Mesenchymal stem cell (in vitro differentiated cells and primary cell): ENCODE data around the gene SCUBE3.

Experiments
- DNase-seq: peaks from one replicate; pipeline ENCODE4 v3.0.0-alpha.2; 2013
- H2AFZ ChIP-seq: one replicate; pipeline ENCODE4 v1.6.1; 2013; ENCODE audit warnings: low read depth, mild to moderate bottlenecking, control low read depth, inconsistent platforms, low read length, moderate library complexity
- H2AK5ac ChIP-seq: 2 replicates; pipeline ENCODE4 v1.6.1; 2013; ENCODE audit warnings: low read length, moderate library complexity, mild to moderate bottlenecking, inconsistent platforms; ENCODE audit not compliant: severe bottlenecking
- H2BK120ac ChIP-seq: one replicate; pipeline ENCODE4 v1.6.1; 2013; ENCODE audit warnings: low read depth, mild to moderate bottlenecking, inconsistent platforms, low read length, moderate library complexity
- H2BK12ac ChIP-seq, 2 experiments: one replicate each; pipeline ENCODE4 v1.6.1; 2013; ENCODE audit warnings: inconsistent platforms in 2 of 2, low read length in 2 of 2, mild to moderate bottlenecking in 2 of 2, moderate library complexity in 2 of 2, control low read depth in 1 of 2
- H2BK15ac ChIP-seq: one replicate; pipeline ENCODE4 v1.6.1; 2013; ENCODE audit warnings: mild to moderate bottlenecking, low read depth, inconsistent platforms; ENCODE audit not compliant: poor library complexity, severe bottlenecking
- H2BK5ac ChIP-seq: 2 replicates; pipeline ENCODE4 v1.6.1; 2013; ENCODE audit warnings: low read depth, mild to moderate bottlenecking, low read length, control low read depth, inconsistent platforms; ENCODE audit not compliant: poor library complexity, severe bottlenecking
- H3K14ac ChIP-seq, 2 experiments: one replicate each; pipeline ENCODE4 v1.6.1; 2013; ENCODE audit warnings: inconsistent platforms in 2 of 2, low read length in 2 of 2, control low read depth in 1 of 2, mild to moderate bottlenecking in 1 of 2, moderate library complexity in 1 of 2
- H3K18ac ChIP-seq, 2 experiments: one replicate each; pipeline ENCODE4 v1.6.1; 2013; ENCODE audit warnings: inconsistent platforms in 2 of 2, low read length in 2 of 2, control low read depth in 1 of 2, low read depth in 1 of 2, mild to moderate bottlenecking in 1 of 2
- H3K23ac ChIP-seq, 2 experiments: one replicate each; pipeline ENCODE4 v1.6.1; 2013; ENCODE audit warnings: inconsistent platforms in 2 of 2, low read length in 2 of 2, mild to moderate bottlenecking in 2 of 2, moderate library complexity in 2 of 2, control low read depth in 1 of 2
- H3K27ac ChIP-seq: 2 replicates; pipeline ENCODE4 v1.5.1; 2013; ENCODE audit warnings: mild to moderate bottlenecking, moderate library complexity, low read length, control low read depth, inconsistent platforms; ENCODE audit not compliant: poor library complexity, severe bottlenecking
- H3K27me3 ChIP-seq, 2 experiments: 2 replicates each; pipeline versions ENCODE4 v1.6.1 to v1.7.0; 2013; ENCODE audit warnings: low read length in 2 of 2, mild to moderate bottlenecking in 2 of 2, moderate library complexity in 2 of 2, control low read depth in 1 of 2, inconsistent platforms in 1 of 2; ENCODE audit not compliant: control insufficient read depth in 1 of 2, insufficient read depth in 1 of 2
- H3K36me3 ChIP-seq, 2 experiments: 2 replicates each; pipeline versions ENCODE4 v1.6.1 to v1.7.0; 2013; ENCODE audit warnings: low read length in 2 of 2, control low read depth in 1 of 2, inconsistent platforms in 1 of 2, low read depth in 1 of 2, mild to moderate bottlenecking in 1 of 2; ENCODE audit not compliant: insufficient read depth in 2 of 2, control insufficient read depth in 1 of 2
- H3K4ac ChIP-seq, 2 experiments: one replicate each; pipeline ENCODE4 v1.6.1; 2013; ENCODE audit warnings: inconsistent platforms in 2 of 2, low read length in 2 of 2, mild to moderate bottlenecking in 2 of 2, moderate library complexity in 2 of 2, control low read depth in 1 of 2, low read depth in 1 of 2
- H3K4me1 ChIP-seq: 2 replicates; pipeline ENCODE4 v1.6.1; 2013; ENCODE audit warnings: low read depth, low read length, control low read depth; ENCODE audit not compliant: control insufficient read depth, insufficient read depth
- H3K4me2 ChIP-seq: 2 replicates; pipeline ENCODE4 v1.6.1; 2013; ENCODE audit warnings: low read length, mild to moderate bottlenecking, inconsistent platforms; ENCODE audit not compliant: poor library complexity, severe bottlenecking
- H3K4me3 ChIP-seq, 2 experiments: 2 replicates each; pipeline versions ENCODE4 v1.5.1 to v1.7.0; 2013; ENCODE audit warnings: low read length in 2 of 2, mild to moderate bottlenecking in 2 of 2, control low read depth in 1 of 2, low read depth in 1 of 2; ENCODE audit not compliant: insufficient read depth in 1 of 2
- H3K79me1 ChIP-seq: replicated peaks from 2 replicates; pipeline ENCODE4 v1.6.1; 2013; ENCODE audit warnings: mild to moderate bottlenecking, control low read depth, low read length, inconsistent platforms; ENCODE audit not compliant: poor library complexity, severe bottlenecking
- H3K9ac ChIP-seq: 2 replicates; pipeline ENCODE4 v1.7.0; 2013; ENCODE audit warnings: mild to moderate bottlenecking, low read length, moderate library complexity
- H3K9me3 ChIP-seq: 2 replicates; pipeline ENCODE4 v1.7.0; 2013; ENCODE audit warnings: mild to moderate bottlenecking, low read length; ENCODE audit not compliant: control insufficient read depth
- H4K8ac ChIP-seq: one replicate; pipeline ENCODE4 v1.6.1; 2013; ENCODE audit warnings: inconsistent platforms, mild to moderate bottlenecking, low read length, moderate library complexity
- H4K91ac ChIP-seq: one replicate; pipeline ENCODE4 v1.6.1; 2013; ENCODE audit warnings: mild to moderate bottlenecking, low read length, inconsistent platforms
- WGBS: methylation state at CpG from one replicate; pipeline ENCODE4 v1.1.7; 2013; ENCODE audit warnings: mixed read lengths; 5-methylcytosine and 5-hydroxymethylcytosine counted together

Gene SCUBE3

GRCh38 chr6:35243386-35243958 lies 29.7 kb downstream of the SCUBE3 start:
- no peak overlapping the region for H2BK15ac ChIP-seq
- no peak for DNase-seq
- no peak overlapping the region for H2AFZ ChIP-seq
- WGBS = 94% methylated on average over 16 of the region's 17 CpGs
- H3K27ac ChIP-seq = no peak overlapping the region
- H2BK5ac ChIP-seq = no peak overlapping the region
- H3K27me3 ChIP-seq = no peaks in the 10 kb centered on the region
- H3K9ac ChIP-seq = no peak overlapping the region
- H3K18ac ChIP-seq = no peak overlapping the region
- H3K36me3 ChIP-seq = peaks cover 38 to 42% of the 10 kb centered on the region in 2 experiments
- H3K14ac ChIP-seq = no peak overlapping the region
- no peak overlapping the region for H3K4me3 ChIP-seq
- no peak overlapping the region for H2AK5ac ChIP-seq
- no peak overlapping the region for H3K23ac ChIP-seq
- no peak overlapping the region for H2BK12ac ChIP-seq
- H3K4me2 ChIP-seq = no peak overlapping the region
- H3K4me1 ChIP-seq = peaks cover 8% of the 10 kb centered on the region
- H4K91ac ChIP-seq = no peak overlapping the region
- H3K9me3 ChIP-seq = no peaks in the 10 kb centered on the region
- H3K79me1 ChIP-seq = peaks cover 52% of the 10 kb centered on the region
- H2BK120ac ChIP-seq = no peak overlapping the region
- no peak overlapping the region for H3K4ac ChIP-seq
- H4K8ac ChIP-seq = no peak overlapping the region

- Histone ChIP-seq H3K4me1 (peaks cover 3% of the 10 kb centered on the region), H2AK5ac (no peak overlapping the region), H3K9me3 (no peaks in the 10 kb centered on the region), H3K79me1 (peaks cover 58% of the 10 kb centered on the region), H3K4me2 (no peak overlapping the region), H2BK12ac (no peak overlapping the region), H3K23ac (no peak overlapping the region), H4K91ac (no peak overlapping the region), H2AFZ (no peak overlapping the region), H3K14ac (no peak overlapping the region), H3K18ac (no peak overlapping the region), H3K27ac (no peak overlapping the region), H2BK5ac (no peak overlapping the region), H3K27me3 (no peaks in the 10 kb centered on the region), H3K36me3 (peaks cover 39 to 44% of the 10 kb centered on the region in 2 experiments), H3K4me3 (no peak overlapping the region), H2BK120ac (no peak overlapping the region), H2BK15ac (no peak overlapping the region), H3K4ac (no peak overlapping the region), H4K8ac (no peak overlapping the region), H3K9ac (no peak overlapping the region)
- WGBS = 98% methylated on average over 6 of the region's 7 CpGs
- DNase-seq = no peak
Measured at GRCh38 chr6:35244551-35244950, 30.8 kb downstream of the SCUBE3 start.

DNA sequence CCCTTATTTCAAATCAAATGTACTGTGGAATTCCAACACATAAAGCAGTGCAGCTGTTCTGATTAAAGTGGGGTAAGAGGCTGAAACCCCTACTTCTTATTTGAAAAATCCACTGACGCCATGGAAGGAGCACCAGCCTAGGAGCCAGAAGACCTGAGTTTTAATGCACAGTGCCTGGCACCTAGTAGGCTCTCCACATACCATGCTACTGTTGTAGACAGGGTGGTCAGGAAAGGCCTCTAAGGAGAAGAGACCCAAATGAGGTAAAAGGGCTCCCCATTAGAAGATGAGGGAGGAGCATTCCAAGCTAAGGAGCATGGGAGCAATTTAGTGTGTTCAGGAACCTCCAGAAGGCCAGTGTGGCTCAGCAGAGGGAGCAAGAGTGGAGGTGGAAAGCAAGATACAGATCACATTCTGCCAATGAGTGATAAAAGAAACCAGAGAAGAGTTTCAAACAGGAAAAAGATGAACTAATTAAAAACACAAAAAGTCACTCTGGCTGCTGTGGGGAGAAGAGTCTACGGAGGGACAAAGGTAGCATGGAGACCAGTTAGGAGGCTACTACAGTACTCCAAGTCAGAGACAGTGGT lies 34.0 kb downstream of the SCUBE3 start:
- no peak overlapping the region for H4K8ac ChIP-seq
- WGBS = over 99% methylated on average over 2 of the region's 2 CpGs
- no peak overlapping the region for H2BK15ac ChIP-seq
- H3K4me2 ChIP-seq = no peak overlapping the region
- no peak overlapping the region for H3K14ac ChIP-seq
- peaks cover 31 to 36% of the 10 kb centered on the region in 2 experiments for H3K36me3 ChIP-seq
- H2BK5ac ChIP-seq = no peak overlapping the region
- no peak overlapping the region for H2BK12ac ChIP-seq
- no peak overlapping the region for H3K23ac ChIP-seq
- peaks cover 57% of the 10 kb centered on the region for H3K79me1 ChIP-seq
- H2AK5ac ChIP-seq = no peak overlapping the region
- H3K9ac ChIP-seq = no peak overlapping the region
- no peak overlapping the region for H3K18ac ChIP-seq
- H3K4ac ChIP-seq = no peak overlapping the region
- H3K4me3 ChIP-seq = no peak overlapping the region
- H2AFZ ChIP-seq = no peak overlapping the region
- H3K4me1 ChIP-seq = peaks cover 3% of the 10 kb centered on the region
- no peak overlapping the region for H4K91ac ChIP-seq
- H2BK120ac ChIP-seq = no peak overlapping the region
- no peaks in the 10 kb centered on the region for H3K9me3 ChIP-seq
- no peaks in the 10 kb centered on the region for H3K27me3 ChIP-seq
- no peak for DNase-seq
- no peak overlapping the region for H3K27ac ChIP-seq

DNA sequence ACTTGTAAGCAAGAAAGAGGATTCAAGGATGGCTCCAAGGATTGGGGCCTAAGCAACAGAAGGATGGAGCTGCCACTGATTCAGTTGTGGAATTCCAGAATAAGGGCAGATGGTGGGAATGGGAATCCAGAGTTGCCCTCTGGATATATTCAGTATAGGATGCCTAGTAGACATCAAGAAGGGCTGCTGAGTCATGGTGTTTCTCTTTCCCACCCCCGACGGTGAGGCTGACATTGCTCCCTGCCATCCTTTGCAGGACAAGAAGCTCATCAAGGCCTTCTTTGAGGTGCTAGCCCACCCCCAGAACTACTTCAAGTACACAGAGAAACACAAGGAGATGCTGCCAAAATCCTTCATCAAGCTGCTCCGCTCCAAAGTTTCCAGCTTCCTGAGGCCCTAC lies 34.5 kb downstream of the SCUBE3 start:
- Histone ChIP-seq H3K9me3 (no peaks in the 10 kb centered on the region), H3K36me3 (peaks cover 26 to 36% of the 10 kb centered on the region in 2 experiments), H4K91ac (no peak overlapping the region), H3K4me2 (no peak overlapping the region), H2AFZ (no peak overlapping the region), H3K9ac (no peak overlapping the region), H3K18ac (peak overlapping the region in 1 of 2 experiments; percentile 5), H3K4me1 (peaks cover 3% of the 10 kb centered on the region), H3K14ac (no peak overlapping the region), H3K79me1 (peaks cover 53% of the 10 kb centered on the region), H4K8ac (no peak overlapping the region), H3K23ac (no peak overlapping the region), H3K4ac (no peak overlapping the region), H2BK15ac (no peak overlapping the region), H2BK12ac (no peak overlapping the region), H2BK120ac (no peak overlapping the region), H3K4me3 (no peak overlapping the region), H3K27me3 (no peaks in the 10 kb centered on the region), H2AK5ac (no peak overlapping the region), H2BK5ac (no peak overlapping the region), H3K27ac (no peak overlapping the region)
- WGBS = 61% methylated on average over 3 of the region's 3 CpGs
- DNase-seq = no peak
